Cerebellar cortex (tissue), 1 donor: Measurements from ENCODE around the gene MS4A18.

Experiments
- DNase-seq: peaks from one replicate; pipeline ENCODE4 v3.0.0-alpha.2; 2015; ENCODE audit warnings: low spot score

The MS4A18 gene

DNA sequence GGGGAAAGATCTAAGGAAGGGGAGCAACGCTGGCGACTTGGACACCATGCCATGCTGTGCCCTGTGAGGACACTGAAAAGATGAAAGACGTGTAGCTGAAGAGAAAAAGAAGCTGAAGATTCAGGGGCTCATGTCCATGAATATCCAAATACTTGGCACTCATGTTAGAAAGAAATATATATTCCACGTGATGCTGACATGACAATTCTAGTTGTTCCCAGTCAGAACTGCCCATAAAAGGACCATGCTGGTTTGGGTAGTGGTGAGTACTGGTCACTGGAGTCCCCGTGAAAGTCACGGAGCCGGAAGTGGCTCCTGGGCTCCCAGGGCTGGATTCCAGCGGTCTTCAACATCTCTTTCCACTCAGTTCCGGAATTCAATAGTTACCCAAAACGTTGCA lies 42.0 kb downstream of the MS4A18 start:
- DNase-seq = no peak

GRCh38 chr11:60767388-60767811 lies 42.9 kb downstream of the MS4A18 start:
- no peak for DNase-seq

DNA sequence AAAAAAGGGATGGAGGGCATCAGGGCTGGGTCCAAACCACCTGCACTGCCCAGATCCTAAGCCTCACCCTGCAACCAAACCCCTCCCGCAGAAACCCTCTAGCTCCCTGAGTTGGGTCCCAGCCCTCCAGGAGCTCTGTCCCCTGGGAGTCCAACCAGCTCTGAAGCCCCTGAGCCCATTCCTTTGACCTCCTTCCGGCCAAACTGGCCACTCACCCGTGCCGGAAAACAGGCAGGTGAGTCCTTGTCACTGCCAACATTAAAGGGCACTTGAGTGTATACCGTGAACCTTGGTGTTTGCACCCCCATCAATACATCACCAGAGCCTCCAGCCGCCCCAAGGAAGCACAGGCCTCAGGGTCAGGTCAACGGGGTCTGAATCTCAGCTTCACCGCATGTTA lies 43.7 kb downstream of the MS4A18 start:
- DNase-seq = no peak

DNA sequence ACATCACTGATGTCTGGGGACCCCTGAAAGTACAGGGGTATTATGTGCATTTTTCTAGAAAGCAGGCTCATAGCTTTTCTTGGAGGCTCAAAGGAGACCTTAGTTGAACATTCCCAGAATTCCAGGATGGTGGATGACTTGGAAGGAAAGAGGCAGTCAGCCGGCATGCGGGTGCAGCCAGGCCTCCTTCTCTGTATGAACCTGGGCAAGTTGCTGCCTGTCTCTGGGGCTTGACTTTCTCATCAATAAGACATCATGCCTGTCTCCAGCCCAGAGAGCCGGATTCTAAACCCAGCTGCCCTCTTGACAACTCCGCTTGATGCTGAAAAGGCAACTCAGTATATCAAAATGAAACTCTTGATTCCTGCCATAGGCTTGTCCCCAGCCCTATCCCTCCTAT lies 44.8 kb downstream of the MS4A18 start:
- no peak for DNase-seq

DNA sequence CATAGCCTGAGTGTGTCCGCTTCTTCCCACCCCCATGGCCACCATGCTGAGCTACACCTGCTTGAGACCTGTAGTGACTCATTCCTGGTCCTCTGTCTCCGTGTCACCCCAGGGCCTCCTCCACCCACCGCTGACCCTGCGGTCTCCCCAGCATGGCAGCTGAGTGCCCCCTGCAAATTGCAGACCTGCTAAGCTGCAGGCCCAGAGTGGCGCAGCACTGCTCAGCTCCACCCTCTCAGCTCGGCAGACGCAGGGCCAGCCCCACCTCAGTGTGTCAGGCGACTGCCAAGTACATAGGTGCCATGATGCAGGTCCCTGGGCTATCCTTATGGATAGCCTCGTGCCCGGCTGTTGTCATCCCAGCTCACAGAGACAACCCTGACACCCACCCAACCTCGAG lies 45.3 kb downstream of the MS4A18 start:
- no peak for DNase-seq

DNA sequence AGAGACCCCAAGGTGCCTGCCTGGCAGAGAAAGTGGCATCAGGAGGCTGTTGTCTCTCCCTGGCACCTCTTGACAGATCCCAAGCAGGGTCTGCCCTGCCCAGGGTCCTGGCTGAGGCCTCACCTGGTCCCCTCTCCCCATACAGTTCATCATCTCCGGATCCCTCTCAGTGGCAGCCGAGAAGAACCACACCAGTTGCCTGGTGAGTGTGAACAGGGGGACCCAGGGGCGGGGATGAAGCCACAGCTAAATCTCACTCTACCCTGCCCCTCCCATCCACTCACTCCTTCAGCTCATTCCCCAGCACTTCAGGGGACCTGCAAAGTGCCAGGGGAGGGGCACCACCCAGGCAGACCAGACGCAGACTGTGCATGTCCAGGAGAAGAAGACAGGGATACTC lies 46.6 kb downstream of the MS4A18 start:
- DNase-seq = no peak

GRCh38 chr11:60771879-60772525 lies 47.5 kb downstream of the MS4A18 start:
- DNase-seq = no peak

GRCh38 chr11:60772666-60773065 lies 48.1 kb downstream of the MS4A18 start:
- DNase-seq = no peak

- no peak for DNase-seq
Observed at GRCh38 chr11:60774726-60775125, 50.2 kb downstream of the MS4A18 start.

- DNase-seq = peak; percentile 91
Observed at GRCh38 chr11:60775420-60775961, 51.0 kb downstream of the MS4A18 start.

- no peak for DNase-seq
Observed at GRCh38 chr11:60776167-60776566, 51.6 kb downstream of the MS4A18 start.

DNA sequence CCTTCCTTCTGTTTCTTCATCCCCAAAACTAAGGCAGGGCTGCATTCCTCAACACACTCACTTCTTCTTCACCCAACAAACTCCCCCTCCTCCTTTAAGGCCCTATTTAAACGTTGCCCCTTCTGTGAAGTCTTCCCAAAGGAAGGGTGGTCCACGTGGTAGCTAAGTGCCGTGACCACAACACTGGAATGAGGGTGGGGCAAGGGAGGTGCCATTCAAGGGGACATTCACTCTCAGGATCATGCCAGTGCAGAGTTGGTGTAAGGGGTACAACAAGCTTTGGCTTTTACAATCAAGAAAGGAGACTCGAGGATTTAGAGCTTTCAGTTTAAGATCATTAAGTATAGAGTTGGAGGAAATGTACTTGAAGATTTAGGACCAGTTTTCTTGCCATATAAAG lies 52.6 kb downstream of the MS4A18 start:
- no peak for DNase-seq

DNA sequence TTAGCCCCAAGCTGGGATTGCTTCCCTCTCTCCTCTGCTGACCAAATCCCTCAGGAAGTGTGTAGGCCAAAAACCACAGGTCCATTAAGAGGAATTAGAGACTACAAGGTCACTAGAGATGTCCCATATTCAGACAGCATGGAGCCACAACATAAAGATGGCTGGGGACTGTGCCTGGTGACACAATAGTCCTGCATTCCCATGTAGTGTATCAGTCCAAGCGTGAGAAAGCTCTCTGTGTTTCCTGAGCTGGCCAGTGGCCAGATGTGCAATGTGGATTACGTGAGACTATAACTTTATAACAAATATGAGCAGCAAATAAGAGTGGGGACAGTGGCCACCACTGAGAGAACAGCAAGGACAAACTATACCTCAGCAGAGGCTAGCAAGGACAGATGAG lies 53.1 kb downstream of the MS4A18 start:
- DNase-seq = no peak

GRCh38 chr11:60780065-60780464 lies 55.5 kb downstream of the MS4A18 start:
- no peak for DNase-seq

GRCh38 chr11:60780774-60781173 lies 56.3 kb downstream of the MS4A18 start:
- DNase-seq = no peak

DNA sequence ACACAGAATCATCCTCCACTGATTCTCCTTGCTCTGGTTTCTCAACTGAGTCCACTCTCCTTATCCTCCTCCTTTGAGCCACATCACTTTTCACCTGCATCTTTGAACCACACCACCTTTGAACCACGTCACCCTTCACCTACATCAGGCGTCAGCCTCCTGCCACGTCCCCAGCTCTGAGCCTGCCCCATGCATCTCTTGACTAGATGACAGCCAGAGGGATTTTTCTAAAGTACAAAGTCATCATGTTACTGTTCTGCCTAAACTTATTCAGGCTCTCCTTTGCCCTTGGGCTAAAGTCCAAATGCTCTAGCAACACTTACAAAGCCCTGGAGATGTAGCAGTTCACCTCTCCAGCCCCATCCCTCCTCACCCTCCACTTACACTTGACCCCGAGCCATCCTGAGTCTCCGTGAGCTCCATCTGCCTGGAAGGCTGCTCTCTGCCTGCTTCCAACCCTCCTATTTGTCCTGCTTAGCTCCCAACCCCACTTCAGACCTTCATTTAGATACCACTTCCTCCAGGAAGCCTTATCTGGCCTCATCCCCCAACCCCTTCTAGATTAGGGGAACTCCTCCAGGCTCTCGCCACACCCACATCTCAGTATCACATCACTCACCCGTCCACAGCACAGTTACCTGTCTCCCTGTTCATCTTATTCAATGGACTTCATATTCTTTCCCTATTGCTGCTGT lies 56.9 kb downstream of the MS4A18 start:
- DNase-seq = no peak

GRCh38 chr11:60781981-60782316 lies 57.4 kb downstream of the MS4A18 start:
- DNase-seq = no peak

DNA sequence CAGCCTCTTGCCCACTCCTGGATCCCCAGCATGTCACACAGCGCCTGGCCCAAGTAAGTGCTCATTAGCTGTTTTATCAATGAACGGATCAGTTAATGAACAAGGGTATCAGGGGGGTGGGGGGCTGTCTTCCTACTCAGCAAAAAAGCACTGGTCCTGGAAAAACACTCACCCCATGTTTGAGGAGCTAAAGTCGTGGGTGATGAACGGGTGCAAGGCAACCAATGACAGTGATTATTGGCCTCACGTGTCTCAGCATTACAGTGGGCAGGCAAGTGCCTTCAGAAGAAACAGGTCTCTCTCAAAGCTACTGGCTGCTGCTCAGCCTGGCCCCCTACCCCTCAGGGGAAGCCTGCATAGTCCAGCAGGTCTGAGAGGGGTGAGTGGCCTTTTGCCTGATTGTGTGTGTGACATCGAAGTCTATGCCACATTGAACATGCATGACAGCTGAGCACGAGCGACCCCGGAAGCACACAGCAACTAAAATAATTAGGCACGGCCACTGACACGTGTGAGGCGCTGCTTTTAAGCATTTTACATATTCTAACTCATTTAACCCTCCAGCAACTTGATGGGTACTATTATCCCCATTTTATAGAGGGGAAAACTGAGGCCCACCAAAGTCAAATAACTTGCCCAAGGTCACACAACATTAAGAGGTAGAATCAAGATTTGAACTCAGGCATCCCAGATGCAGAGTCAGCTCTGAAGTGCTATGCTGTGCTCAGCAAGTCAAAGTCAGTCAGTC lies 58.0 kb downstream of the MS4A18 start:
- no peak for DNase-seq

GRCh38 chr11:60783141-60783484 lies 58.6 kb downstream of the MS4A18 start:
- no peak for DNase-seq

DNA sequence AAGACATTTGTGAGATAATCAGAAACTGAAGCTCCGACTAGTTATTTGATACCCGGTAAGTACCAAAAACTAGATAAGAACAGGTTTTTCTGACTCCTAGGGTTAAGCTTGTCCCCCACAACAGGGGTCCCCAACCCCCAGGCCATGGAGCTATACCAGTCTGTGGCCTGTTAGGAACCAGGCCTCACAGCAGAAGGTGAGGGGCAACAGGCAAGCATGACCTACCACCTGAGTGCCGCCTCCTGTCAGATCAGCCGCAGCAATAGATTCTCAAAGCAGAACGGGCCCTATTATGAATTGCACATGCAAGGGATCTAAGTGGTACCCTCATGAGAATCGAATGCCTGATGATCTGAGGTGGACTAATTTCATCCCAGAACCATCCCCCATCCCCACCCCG lies 59.4 kb downstream of the MS4A18 start:
- no peak for DNase-seq

- no peak for DNase-seq
Observed at GRCh38 chr11:60785136-60785535, 60.6 kb downstream of the MS4A18 start, which contains the start of gene MS4A10. MS4A10 (plus strand) TSS chr11:60785333; CDS start chr11:60790336, 5,003 bp downstream.

DNA sequence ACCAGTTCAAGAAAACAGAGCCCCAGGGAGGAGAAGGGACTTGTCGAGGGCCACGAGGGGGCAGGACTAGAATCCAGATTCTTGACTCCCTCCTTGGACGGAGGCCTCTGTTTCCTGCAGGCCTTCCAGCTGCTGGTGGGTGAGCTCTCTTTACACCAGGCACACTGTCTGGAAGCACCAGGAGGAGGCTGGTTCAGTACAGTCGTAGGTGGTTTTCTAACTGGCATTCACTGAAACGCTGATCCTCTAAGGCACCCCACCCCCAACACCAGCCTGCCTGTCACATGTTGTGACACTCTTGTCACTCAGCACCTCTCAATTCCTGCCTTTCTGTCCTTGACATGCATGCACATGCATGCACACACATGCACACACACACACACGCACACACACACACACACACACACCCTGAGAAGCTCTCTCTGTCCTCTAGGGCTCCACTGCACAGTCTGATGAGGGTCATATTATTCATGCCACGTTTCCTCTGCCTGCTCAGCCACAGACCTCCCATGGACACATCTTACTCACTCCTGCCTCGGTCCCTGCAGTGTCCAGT lies 61.4 kb downstream of the MS4A18 start:
- no peak for DNase-seq
